Naive thymus-derived CD4-positive, alpha-beta T cell (primary cell): Measurements from ENCODE around the gene MEX3A. TPM values are rescaled to one million over a fixed set of nuclear protein-coding genes. Genes with fewer than 3 reads are reported as not detected.
"Not testable (repeated sequence)": the region's sequence is repeated elsewhere in the genome, so short reads cannot be mapped to it uniquely, and the experiment has no call there.

Experiments
- ATAC-seq: fragments of 150-1000 bp; cut with Tn5 transposase; 2 replicates; pipeline ENCODE4 v1.10.0; 2021; ENCODE audit warnings: mild to moderate bottlenecking, moderate library complexity
- CTCF ChIA-PET: fragments of 350-600 bp; sonication (Branson Sonifier 250); formaldehyde crosslinking; loops from one replicate; lab custom pipeline; 2021; ENCODE audit warnings: antibody characterized with exemption; lab: Charles Lee
- POLR2A ChIA-PET: fragments of 350-600 bp; sonication (Branson Sonifier 250); formaldehyde crosslinking; loops from one replicate; lab custom pipeline; 2021; ENCODE audit warnings: antibody characterized with exemption, inconsistent platforms; lab: Charles Lee
- DNase-seq, 9 donors: peaks; one replicate each; pipeline versions ENCODE4 v3.0.0 to v3.0.0-alpha.2; 2020 to 2022; ENCODE audit warnings: mixed read lengths in 1 of 9
- H3K27ac ChIP-seq: one replicate; pipeline ENCODE4 v1.7.0; 2013; ENCODE audit warnings: mild to moderate bottlenecking, low read depth, low read length, moderate library complexity
- H3K27me3 ChIP-seq, 2 donors: one replicate each; pipeline ENCODE4 v1.7.0; 2013; ENCODE audit warnings: low read length in 2 of 2, mild to moderate bottlenecking in 2 of 2, moderate library complexity in 2 of 2; ENCODE audit not compliant: control insufficient read depth in 2 of 2, insufficient read depth in 2 of 2
- H3K36me3 ChIP-seq, 3 experiments: 1 replicate in 2 of 3; 2 replicates in 1 of 3; pipeline ENCODE4 v1.7.0; 2013; ENCODE audit warnings: low read length in 3 of 3, mild to moderate bottlenecking in 3 of 3, moderate library complexity in 1 of 3; ENCODE audit not compliant: insufficient read depth in 3 of 3, control insufficient read depth in 2 of 3
- H3K4me1 ChIP-seq, 2 donors: one replicate each; pipeline ENCODE4 v1.7.0; 2013; ENCODE audit warnings: low read length in 2 of 2, mild to moderate bottlenecking in 2 of 2, moderate library complexity in 1 of 2; ENCODE audit not compliant: control insufficient read depth in 2 of 2, insufficient read depth in 2 of 2
- H3K4me3 ChIP-seq: 2 replicates; pipeline ENCODE4 v1.7.0; 2013; ENCODE audit warnings: mild to moderate bottlenecking, low read length
- H3K9me3 ChIP-seq, 3 experiments: 1 replicate in 2 of 3; 2 replicates in 1 of 3; pipeline ENCODE4 v1.7.0; 2013; ENCODE audit warnings: low read length in 3 of 3; ENCODE audit not compliant: control insufficient read depth in 2 of 3
- H3K27ac Mint-ChIP-seq, 9 donors: one replicate each; pipeline ENCODE4 v1.8.0; 2020 to 2022; ENCODE audit warnings: mixed read lengths in 9 of 9, mild to moderate bottlenecking in 8 of 9, moderate library complexity in 5 of 9, inconsistent platforms in 2 of 9
- H3K27me3 Mint-ChIP-seq, 5 donors: one replicate each; pipeline ENCODE4 v1.8.0; 2021 to 2022; ENCODE audit warnings: mixed read lengths in 5 of 5, mild to moderate bottlenecking in 1 of 5
- H3K36me3 Mint-ChIP-seq, 5 donors: one replicate each; pipeline ENCODE4 v1.8.0; 2020 to 2022; ENCODE audit warnings: mixed read lengths in 5 of 5, mild to moderate bottlenecking in 3 of 5, inconsistent platforms in 1 of 5
- H3K4me1 Mint-ChIP-seq, 7 donors: one replicate each; pipeline ENCODE4 v1.8.0; 2020 to 2022; ENCODE audit warnings: mixed read lengths in 7 of 7, mild to moderate bottlenecking in 3 of 7, inconsistent platforms in 1 of 7
- H3K4me3 Mint-ChIP-seq, 10 donors: one replicate each; pipeline ENCODE4 v1.8.0; 2020 to 2022; ENCODE audit warnings: mild to moderate bottlenecking in 10 of 10, mixed read lengths in 10 of 10, moderate library complexity in 6 of 10, inconsistent platforms in 2 of 10
- H3K9me3 Mint-ChIP-seq, 11 donors: one replicate each; pipeline ENCODE4 v1.8.0; 2020 to 2022; ENCODE audit warnings: mixed read lengths in 11 of 11, mild to moderate bottlenecking in 4 of 11, inconsistent platforms in 1 of 11, moderate library complexity in 1 of 11
- intact Hi-C, 2 donors: fragments of 100-400 bp; cut with micrococcal nuclease; formaldehyde crosslinking; loops; one replicate each; pipeline ENCODE4 v1.15.1; 2023
- polyA plus RNA-seq, 2 donors: library from polyadenylated mRNA; unstranded; fragments of 300-500 nt; fragmentation: Illumina TruSeq; gene quantifications; one replicate each; pipeline ENCODE4 v1.2.3, GENCODE V29; 2021
- total RNA-seq, 6 experiments: library from RNA in 5 of 6; stranded (reverse) in 5 of 6; gene quantifications; 1 replicate in 5 of 6; 2 replicates in 1 of 6; pipeline ENCODE4 v1.2.3 and lab custom pipeline; 2021 to 2026

The MEX3A gene
- total and polyA plus RNA-seq, 7 experiments from 2014 or later, result 0.05 to 0.15 (median 0.13) TPM; not detected in 3

DNA sequence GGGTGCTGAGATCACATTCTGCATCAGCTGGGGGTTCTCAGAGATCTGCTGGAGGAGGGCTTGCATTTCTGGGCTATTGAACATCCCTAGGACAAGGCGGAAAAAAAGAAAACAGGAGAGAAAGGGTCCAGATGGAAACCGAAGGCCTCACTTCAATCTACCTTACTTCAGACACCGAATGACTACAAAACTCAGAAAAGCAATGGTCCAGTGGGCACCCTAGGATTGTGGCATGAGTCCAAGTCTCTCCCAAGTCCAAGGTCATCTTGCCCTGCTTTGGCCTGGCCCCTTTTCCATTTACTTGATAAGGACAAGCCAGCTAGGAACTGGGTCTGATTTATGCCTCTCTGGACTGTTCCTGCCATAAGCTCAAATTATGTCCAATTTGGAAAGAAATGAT is 39.4 kb downstream of the MEX3A start:
- no peak for ATAC-seq
- intact Hi-C loops, result no loop called here
- Mint-ChIP-seq H3K27ac (peak overlapping the region in 1 of 9 donors; percentile 25), H3K4me1 (peaks cover 0 to 12% (median 0%) of the 10 kb centered on the region in 7 donors), H3K36me3 (peaks cover 2 to 29% (median 11%) of the 10 kb centered on the region in 5 donors), H3K9me3 (no peaks in the 10 kb centered on the region), H3K27me3 (no peaks in the 10 kb centered on the region), H3K4me3 (no peak overlapping the region)
- H3K4me3 ChIP-seq, result no peak overlapping the region
- ChIA-PET CTCF (interaction anchor here (0.6 to 0.7 kb wide), 2 partner anchors 99 to 267 kb away, joined by 3 to 5 read pairs; no protein-coding TSS in a partner anchor), POLR2A (no interaction called here)
- no peaks in the 10 kb centered on the region for H3K27me3 ChIP-seq
- H3K4me1 ChIP-seq, result no peaks in the 10 kb centered on the region
- no peak for DNase-seq
- peaks cover 0 to 36% (median 0%) of the 10 kb centered on the region in 3 experiments for H3K36me3 ChIP-seq
- no peaks in the 10 kb centered on the region for H3K9me3 ChIP-seq
- no peak overlapping the region for H3K27ac ChIP-seq

DNA sequence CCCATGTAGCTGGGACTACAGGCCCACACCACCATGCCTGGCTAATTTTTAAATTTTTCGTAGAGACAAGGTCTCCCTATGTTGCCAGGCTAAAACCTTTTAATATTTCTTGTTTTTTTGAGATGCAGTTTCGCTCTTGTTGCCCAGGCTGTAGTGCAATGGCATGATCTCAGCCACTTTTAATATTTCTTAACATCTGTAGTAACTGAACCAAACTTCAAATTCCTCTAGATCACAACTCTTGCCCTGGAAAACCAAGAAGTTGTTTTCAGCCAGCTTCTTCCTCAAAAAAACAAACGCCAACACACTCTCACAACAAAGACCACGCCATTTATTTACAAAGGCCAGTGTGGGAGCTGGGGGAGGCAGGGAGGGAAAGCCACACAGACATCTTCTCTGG is 47.3 kb downstream of the MEX3A start:
- H3K27me3 ChIP-seq, H3K27ac Mint-ChIP-seq, ATAC-seq, POLR2A ChIA-PET, H3K4me3 Mint-ChIP-seq, H3K4me3 ChIP-seq, intact Hi-C loops, H3K9me3 Mint-ChIP-seq, H3K27ac ChIP-seq, H3K4me1 ChIP-seq, CTCF ChIA-PET, H3K27me3 Mint-ChIP-seq, H3K36me3 ChIP-seq, DNase-seq, H3K9me3 ChIP-seq, H3K4me1 Mint-ChIP-seq: not testable (repeated sequence)
- H3K36me3 Mint-ChIP-seq, result peaks cover 0 to 17% (median 2%) of the 10 kb centered on the region in 5 donors

DNA sequence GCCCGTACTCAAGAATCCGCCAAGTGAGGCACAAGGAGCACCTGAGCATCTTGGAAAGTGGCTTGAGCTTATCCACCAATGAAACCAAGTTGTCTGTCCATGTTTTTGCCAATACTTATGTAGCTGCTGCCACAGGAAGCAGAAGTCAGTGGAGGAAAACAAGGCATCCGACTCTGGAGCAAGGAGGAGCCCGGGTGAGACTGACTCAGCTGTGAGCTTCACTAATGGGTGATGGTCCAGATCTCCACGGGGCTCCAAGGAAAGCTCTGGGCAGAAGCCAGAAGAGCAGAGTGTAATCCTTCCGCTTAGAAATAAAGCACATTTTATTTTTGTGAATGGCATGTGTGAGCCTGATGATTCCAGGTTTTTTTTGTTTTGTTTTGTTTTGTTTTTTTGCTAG is 49.3 kb downstream of the MEX3A start:
- no peak for ATAC-seq
- Mint-ChIP-seq H3K9me3 (no peaks in the 10 kb centered on the region), H3K4me1 (peaks cover 0 to 4% (median 0%) of the 10 kb centered on the region in 7 donors), H3K27ac (peak overlapping the region in 1 of 9 donors; percentile 34), H3K4me3 (no peak overlapping the region), H3K36me3 (peaks cover 0 to 14% (median 2%) of the 10 kb centered on the region in 5 donors), H3K27me3 (no peaks in the 10 kb centered on the region)
- no peak for DNase-seq
- POLR2A ChIA-PET, result interaction anchor here (0.6 kb wide), 1 partner anchor 10 kb away, joined by 5 read pairs; no protein-coding TSS in a partner anchor
- H3K4me3 ChIP-seq, result no peak overlapping the region
- intact Hi-C loops, result no loop called here
- no peaks in the 10 kb centered on the region for H3K9me3 ChIP-seq
- CTCF ChIA-PET, result no interaction called here
- H3K36me3 ChIP-seq, result peaks cover 0 to 8% (median 0%) of the 10 kb centered on the region in 3 experiments
- no peaks in the 10 kb centered on the region for H3K27me3 ChIP-seq
- H3K4me1 ChIP-seq, result no peaks in the 10 kb centered on the region
- H3K27ac ChIP-seq, result no peak overlapping the region

DNA sequence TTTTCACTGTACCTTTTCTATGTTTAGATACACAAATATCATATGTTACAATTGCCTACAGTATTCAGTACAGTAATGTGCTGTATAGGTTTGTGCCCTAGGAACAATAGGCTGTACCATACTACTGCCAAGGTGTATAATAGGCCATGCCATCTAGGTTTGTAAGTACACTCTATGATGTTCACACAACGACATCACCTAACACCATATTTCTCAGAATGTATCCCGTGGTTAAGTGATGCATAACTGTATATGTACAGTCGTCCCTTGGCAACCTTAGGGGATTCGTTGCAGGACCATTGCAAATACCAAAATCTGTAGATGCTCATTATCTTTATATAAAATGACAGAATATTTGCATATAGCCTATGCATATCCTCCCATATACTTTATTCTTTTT is 55.7 kb downstream of the MEX3A start:
- no peak overlapping the region for H3K27ac ChIP-seq
- H3K36me3 ChIP-seq, result no peaks in the 10 kb centered on the region
- Mint-ChIP-seq H3K27me3 (peaks cover 0 to 17% (median 0%) of the 10 kb centered on the region in 5 donors), H3K36me3 (no peaks in the 10 kb centered on the region), H3K9me3 (no peaks in the 10 kb centered on the region), H3K4me1 (peaks cover 5 to 17% (median 14%) of the 10 kb centered on the region in 7 donors), H3K27ac (no peak overlapping the region), H3K4me3 (no peak overlapping the region)
- intact Hi-C loops, result loop anchor here in 1 of 2 donors (1.0 kb wide), 1 partner anchor 27 kb away; the partner anchor contains the start of gene UBQLN4
- H3K9me3 ChIP-seq, result no peaks in the 10 kb centered on the region
- CTCF ChIA-PET, result no interaction called here
- no peak overlapping the region for H3K4me3 ChIP-seq
- DNase-seq (no peak), ATAC-seq (no peak)
- POLR2A ChIA-PET, result no interaction called here
- no peaks in the 10 kb centered on the region for H3K4me1 ChIP-seq
- no peaks in the 10 kb centered on the region for H3K27me3 ChIP-seq

DNA sequence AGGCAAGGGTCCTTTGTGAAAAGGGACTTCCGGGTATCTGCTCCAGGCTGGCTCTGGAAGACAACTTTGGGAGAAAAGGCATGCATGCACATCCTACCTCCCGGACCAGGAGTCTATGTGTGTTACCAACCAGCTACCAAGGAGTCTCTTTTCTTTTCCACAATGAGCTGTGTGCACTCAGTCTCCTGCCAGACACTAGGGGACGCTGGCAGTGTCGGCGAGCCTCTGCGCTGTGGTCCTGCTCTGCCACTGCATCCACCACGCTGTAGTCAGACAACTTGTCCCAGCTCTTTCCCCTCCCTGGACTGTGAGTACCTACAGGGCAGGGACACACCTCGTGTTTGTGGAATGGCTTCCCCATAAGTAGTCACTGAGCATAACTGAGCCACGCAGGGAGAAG is 56.4 kb downstream of the MEX3A start:
- Histone ChIP-seq H3K9me3 (no peaks in the 10 kb centered on the region), H3K4me3 (no peak overlapping the region), H3K4me1 (peaks cover 0 to 3% of the 10 kb centered on the region in 2 donors), H3K27ac (no peak overlapping the region), H3K27me3 (no peaks in the 10 kb centered on the region), H3K36me3 (no peaks in the 10 kb centered on the region)
- no peaks in the 10 kb centered on the region for H3K9me3 Mint-ChIP-seq
- H3K27me3 Mint-ChIP-seq, result peaks cover 0 to 17% (median 0%) of the 10 kb centered on the region in 5 donors
- intact Hi-C loops, result loop anchor here in 1 of 2 donors (1.0 kb wide), 1 partner anchor 27 kb away; the partner anchor contains the start of gene UBQLN4
- peaks cover 6 to 22% (median 19%) of the 10 kb centered on the region in 7 donors for H3K4me1 Mint-ChIP-seq
- peak; percentile 80 for ATAC-seq
- ChIA-PET CTCF (interaction anchor here (0.6 kb wide), 1 partner anchor 10 kb away, joined by 3 read pairs; no protein-coding TSS in a partner anchor), POLR2A (no interaction called here)
- peak overlapping the region in 1 of 10 donors; percentile 55 for H3K4me3 Mint-ChIP-seq
- H3K36me3 Mint-ChIP-seq, result no peaks in the 10 kb centered on the region
- peak in 4 of 9 donors; percentile 13 to 27 (median 18) for DNase-seq
- H3K27ac Mint-ChIP-seq, result no peak overlapping the region

DNA sequence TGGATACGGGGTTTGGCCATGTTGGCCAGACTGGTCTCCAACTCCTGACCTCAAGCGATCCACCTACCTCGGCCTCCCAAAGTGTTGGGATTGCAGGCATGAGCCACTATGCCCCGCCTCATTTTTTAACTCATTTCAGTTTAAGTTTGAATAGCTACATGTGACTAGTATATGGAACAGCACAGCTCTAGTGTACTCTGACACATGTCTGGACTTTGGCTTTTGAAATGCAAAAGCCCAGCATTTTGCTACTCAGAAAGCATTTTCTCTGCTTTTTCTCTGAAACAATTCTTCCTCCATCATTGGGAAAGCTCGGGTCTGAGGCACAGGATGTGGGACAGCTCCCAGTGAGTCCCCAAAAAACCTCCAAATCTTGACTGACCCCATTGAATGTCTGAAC is 57.5 kb downstream of the MEX3A start:
- Mint-ChIP-seq H3K27ac (no peak overlapping the region), H3K4me1 (peaks cover 13 to 32% (median 28%) of the 10 kb centered on the region in 7 donors), H3K36me3 (peaks cover 0 to 6% (median 0%) of the 10 kb centered on the region in 5 donors), H3K4me3 (no peak overlapping the region), H3K27me3 (peaks cover 0 to 17% (median 0%) of the 10 kb centered on the region in 5 donors), H3K9me3 (no peaks in the 10 kb centered on the region)
- no peak overlapping the region for H3K27ac ChIP-seq
- ATAC-seq (no peak), DNase-seq (no peak)
- intact Hi-C loops, result no loop called here
- H3K27me3 ChIP-seq, result no peaks in the 10 kb centered on the region
- H3K4me1 ChIP-seq, result peaks cover 4 to 6% of the 10 kb centered on the region in 2 donors
- CTCF ChIA-PET, result no interaction called here
- H3K4me3 ChIP-seq, result no peak overlapping the region
- H3K36me3 ChIP-seq, result no peaks in the 10 kb centered on the region
- POLR2A ChIA-PET, result no interaction called here
- no peaks in the 10 kb centered on the region for H3K9me3 ChIP-seq
